BJ (cell line): ENCODE data around the gene ARMH2. TPM values are rescaled to one million over a fixed set of nuclear protein-coding genes. Genes with fewer than 3 reads are reported as not detected.

ENCODE experiments used
- CTCF ChIA-PET: fragments of 350-600 bp; formaldehyde crosslinking; extraction: SDS; loops from one replicate; lab custom pipeline; 2021; ENCODE audit warnings: antibody characterized with exemption, inconsistent platforms; lab: Yijun Ruan, JAX
- POLR2A ChIA-PET: fragments of 300-600 bp; sonication (Branson Sonifier 250); formaldehyde crosslinking; extraction: SDS; loops from one replicate; lab custom pipeline; 2021; ENCODE audit warnings: antibody characterized with exemption; lab: Charles Lee
- DNase-seq: peaks from one replicate; pipeline ENCODE4 v3.0.0-alpha.2; 2011; ENCODE audit warnings: low read depth
- H3K27me3 ChIP-seq: 2 replicates; pipeline ENCODE4 v1.6.0; 2011; ENCODE audit warnings: low read length; ENCODE audit not compliant: control insufficient read depth, insufficient read depth
- H3K36me3 ChIP-seq: 2 replicates; pipeline ENCODE4 v1.5.1; 2011; ENCODE audit warnings: low read length; ENCODE audit not compliant: control insufficient read depth, insufficient read depth
- H3K4me3 ChIP-seq: 2 replicates; pipeline ENCODE4 v1.5.1; 2011; ENCODE audit warnings: low read depth, mild to moderate bottlenecking, control low read depth, low read length
- CTCF ChIP-seq: IDR thresholded peaks from 2 replicates; pipeline ENCODE4 v1.5.1; 2011; ENCODE audit warnings: low read depth, mild to moderate bottlenecking, control low read depth, inconsistent platforms, low read length, moderate library complexity; ENCODE audit not compliant: insufficient read depth
- polyA minus RNA-seq: library from RNA; depleted of rRNA, polyadenylated mRNA; stranded (reverse); fragments of >200 nt; gene quantifications from 2 replicates; pipeline ENCODE4 v1.2.3, GENCODE V29; 2011; rRNA and poly(A)+ RNA removed
- polyA plus RNA-seq: library from polyadenylated mRNA; depleted of rRNA; stranded (reverse); fragments of >200 nt; gene quantifications from 2 replicates; pipeline ENCODE4 v1.2.3, GENCODE V29; 2011; rRNA removed

Gene ARMH2
- polyA plus RNA-seq (not detected in 2 replicates), polyA minus RNA-seq (not detected in 2 replicates)

DNA sequence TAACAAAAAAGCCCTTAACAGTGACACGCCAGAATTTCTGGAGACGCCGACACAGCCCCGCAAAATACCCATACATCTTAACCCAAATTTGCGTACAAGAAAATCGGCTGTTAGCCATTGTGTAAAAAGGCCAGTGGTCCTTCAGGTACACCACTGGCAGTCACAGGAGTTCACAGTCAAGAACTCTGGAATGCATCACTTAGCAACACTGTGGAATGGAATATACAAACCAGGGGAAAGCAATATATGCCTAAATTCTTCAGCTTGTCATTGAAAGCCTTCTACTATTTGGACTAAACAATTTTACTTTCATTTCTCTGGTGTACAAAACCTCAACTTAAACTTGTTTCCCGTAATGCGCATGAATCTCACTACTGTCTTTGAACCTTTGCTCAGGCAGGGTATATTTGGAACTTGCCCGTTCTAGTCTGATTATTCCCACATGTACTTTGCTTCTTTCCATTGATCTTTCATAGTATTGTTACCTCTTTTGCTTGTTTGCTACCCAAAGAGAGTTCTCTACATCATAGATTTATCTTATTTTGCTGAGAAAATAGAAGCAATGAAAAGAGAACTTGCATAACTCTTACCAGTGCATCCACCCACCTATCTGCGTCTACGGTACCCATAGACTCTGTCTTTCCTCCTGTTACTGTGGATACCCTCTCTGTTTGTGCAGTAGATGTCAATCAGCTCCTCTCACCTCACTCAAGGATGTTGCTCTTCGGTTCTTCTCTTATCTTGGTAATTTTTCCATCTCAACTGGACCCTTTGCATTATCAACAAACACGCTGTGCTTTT, at the start of gene ARMH2:
ARMH2 (minus strand) TSS at position 178 of the 801 bp plus-strand sequence; CDS start at position 118, 60 bp downstream.
- H3K36me3 ChIP-seq: no peaks in the 10 kb centered on the region
- no peaks in the 10 kb centered on the region for H3K27me3 ChIP-seq
- no peak within 1 kb of the TSS for H3K4me3 ChIP-seq
- DNase-seq: no peak
- POLR2A ChIA-PET: no interaction called here
- no peak for TF ChIP-seq CTCF
- CTCF ChIA-PET: interaction anchor here (0.6 kb wide), 2 partner anchors 36 to 100 kb away, joined by 3 to 4 read pairs; no protein-coding TSS in a partner anchor

DNA sequence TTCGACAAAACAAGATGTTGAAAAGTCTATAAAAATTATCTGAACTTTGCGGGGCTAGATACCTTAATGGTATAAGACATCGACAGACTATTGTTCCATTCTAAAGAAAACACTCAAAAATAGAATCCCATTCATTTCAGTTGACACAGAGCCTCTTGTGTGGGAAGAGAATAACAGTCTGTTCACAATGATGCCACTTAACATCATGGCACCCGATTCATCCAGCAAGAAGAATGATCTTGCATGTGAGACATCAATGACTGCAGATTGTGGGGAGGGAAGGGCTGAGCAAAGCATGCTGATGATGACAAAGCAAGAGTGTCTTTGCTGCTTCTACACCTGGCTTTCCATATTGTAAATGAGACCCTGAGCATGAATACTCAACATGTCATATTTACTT, 49.7 kb upstream of the ARMH2 start:
- peaks cover 36% of the 10 kb centered on the region for H3K36me3 ChIP-seq
- CTCF ChIA-PET: interaction anchor here (1.2 to 1.4 kb wide), 2 partner anchors 8 to 9 kb away, joined by 3 to 4 read pairs; no protein-coding TSS in a partner anchor

DNA sequence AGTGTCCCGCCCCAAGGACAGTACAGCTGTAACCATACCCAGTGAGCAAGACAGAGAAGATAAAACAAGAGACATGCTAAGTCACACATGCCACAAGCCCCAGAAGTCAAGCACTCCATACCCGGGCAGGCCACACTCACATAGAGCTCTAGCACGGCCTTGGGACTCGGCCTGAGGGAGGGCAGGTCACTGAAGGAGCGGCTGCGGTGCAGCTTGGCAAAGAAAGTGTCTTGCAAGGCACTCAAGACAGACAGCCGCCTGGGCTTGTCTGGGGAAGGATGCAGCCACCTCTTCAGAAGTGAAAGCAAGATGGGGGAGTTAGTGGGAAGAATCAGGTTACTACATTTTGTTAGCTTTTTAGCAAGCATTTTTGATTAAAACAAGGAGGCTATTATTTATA, 48.7 kb upstream of the ARMH2 start:
- Histone ChIP-seq H3K36me3 (peaks cover 38% of the 10 kb centered on the region), H3K27me3 (no peaks in the 10 kb centered on the region), H3K4me3 (no peak overlapping the region)
- CTCF ChIA-PET: interaction anchor here (1.2 kb wide), 1 partner anchor 147 kb away, joined by 4 read pairs; no protein-coding TSS in a partner anchor
- DNase-seq: no peak
- POLR2A ChIA-PET: no interaction called here
- TF ChIP-seq CTCF: no peak

More for the DNA sequence above, 49.7 kb upstream of the ARMH2 start:
- no peaks in the 10 kb centered on the region for H3K27me3 ChIP-seq
- TF ChIP-seq CTCF: no peak
- POLR2A ChIA-PET: no interaction called here
- no peak overlapping the region for H3K4me3 ChIP-seq
- no peak for DNase-seq

- TF ChIP-seq CTCF: no peak
Observed at GRCh38 chr6:24845578-24845977, 46.9 kb upstream of the ARMH2 start.

DNA sequence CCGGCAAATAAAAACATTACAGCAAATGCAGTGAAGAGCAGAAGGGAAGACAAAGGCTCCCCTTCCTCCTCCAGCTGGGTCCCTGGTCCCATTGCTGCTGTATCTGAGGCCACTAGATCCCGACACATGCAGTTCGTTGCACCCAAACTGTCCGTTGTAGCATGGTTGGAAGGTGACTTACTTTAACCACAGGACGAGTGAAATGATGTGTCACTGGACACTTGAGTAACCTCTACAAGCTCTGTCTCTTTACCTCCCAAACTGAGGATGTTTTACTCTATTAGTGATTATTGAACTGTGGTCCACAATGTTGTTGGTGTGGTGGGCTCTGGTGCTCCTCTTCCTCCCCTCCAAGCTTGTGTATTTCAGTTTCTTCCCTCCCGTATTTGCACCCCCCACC, 46.2 kb upstream of the ARMH2 start:
- Histone ChIP-seq H3K36me3 (peaks cover 30% of the 10 kb centered on the region), H3K27me3 (no peaks in the 10 kb centered on the region), H3K4me3 (no peak overlapping the region)
- ChIA-PET CTCF (interaction anchor here (1.0 to 1.8 kb wide), 3 partner anchors 13 to 173 kb away, joined by 3 to 5 read pairs (median 4); no protein-coding TSS in a partner anchor), POLR2A (no interaction called here)
- no peak for TF ChIP-seq CTCF
- DNase-seq: no peak

More at GRCh38 chr6:24845578-24845977, 46.9 kb upstream of the ARMH2 start:
- H3K27me3 ChIP-seq: no peaks in the 10 kb centered on the region
- ChIA-PET CTCF (interaction anchor here (0.6 to 1.3 kb wide), 4 partner anchors 13 to 188 kb away, joined by 3 to 4 read pairs (median 3); no protein-coding TSS in a partner anchor), POLR2A (no interaction called here)
- H3K36me3 ChIP-seq: peaks cover 32% of the 10 kb centered on the region
- no peak for DNase-seq
- no peak overlapping the region for H3K4me3 ChIP-seq
